Measurements from ENCODE around the gene DTNB.

The DTNB gene

GRCh38 chr2:25335204-25335603 lies 338.2 kb downstream of the DTNB start:
- no peak for DNase-seq

DNA sequence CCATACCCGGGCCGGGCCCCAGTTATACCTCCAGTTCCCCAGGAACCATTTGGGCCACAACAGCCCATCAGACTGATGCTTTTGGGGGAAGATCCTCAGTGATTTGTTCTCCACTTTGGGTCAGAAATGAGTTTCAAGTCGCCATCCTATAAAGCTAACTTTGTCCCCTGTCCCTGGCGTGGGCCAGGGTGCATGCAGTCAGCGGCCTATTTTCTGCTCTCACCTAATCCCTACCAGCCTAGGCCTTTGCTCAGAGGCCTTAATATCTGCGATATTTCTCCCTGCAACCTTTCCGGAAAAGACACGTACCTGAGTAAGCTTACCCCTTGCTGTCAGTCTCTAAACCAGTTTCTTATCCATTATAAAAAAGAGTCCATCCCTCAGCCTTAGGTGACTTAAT lies 338.9 kb downstream of the DTNB start:
- DNase-seq, result no peak

DNA sequence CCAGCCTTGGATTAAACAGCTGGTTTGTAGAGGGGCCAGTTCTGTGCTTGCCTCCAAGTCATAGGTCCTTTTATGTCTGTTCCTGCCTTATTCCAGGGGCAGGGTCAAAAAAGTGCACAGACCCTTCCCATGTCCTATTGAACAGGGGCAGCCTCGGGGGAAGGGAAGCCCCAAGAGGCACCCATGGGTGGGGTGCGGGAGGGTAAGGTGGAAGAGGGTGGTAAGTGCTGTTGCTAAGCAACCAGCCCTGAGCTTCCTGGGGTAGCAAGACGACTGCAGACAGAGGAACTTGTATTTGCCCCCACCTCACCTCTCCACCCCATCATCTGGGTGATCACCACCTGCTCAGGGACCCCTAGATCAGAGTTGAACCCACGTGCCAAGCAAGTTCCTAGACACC lies 339.4 kb downstream of the DTNB start:
- no peak for DNase-seq

GRCh38 chr2:25332571-25332970 lies 340.8 kb downstream of the DTNB start:
- no peak for DNase-seq

GRCh38 chr2:25331686-25332365 lies 341.6 kb downstream of the DTNB start:
- DNase-seq, result peak; percentile 73

DNA sequence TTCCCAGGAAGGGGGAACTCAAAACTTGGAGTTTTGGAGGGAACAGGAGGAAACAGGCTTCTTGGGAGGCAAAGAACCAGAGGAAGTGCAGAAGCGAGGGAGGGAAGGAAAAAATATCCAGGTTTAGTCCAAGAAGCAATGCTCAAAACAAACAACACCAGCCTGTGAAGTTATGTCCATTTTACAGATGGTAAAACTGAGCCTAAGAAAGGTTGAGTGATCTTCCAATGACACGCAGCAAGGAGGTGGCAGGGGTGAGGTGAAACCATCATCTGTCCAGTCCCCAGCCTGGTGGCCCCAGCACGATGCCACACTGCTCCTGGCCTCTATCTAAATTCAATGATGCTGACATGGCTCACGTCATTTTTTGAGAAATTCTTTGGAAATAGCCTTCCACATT lies 342.4 kb downstream of the DTNB start:
- DNase-seq, result no peak

- no peak for DNase-seq
These were observed 343.1 kb downstream of the DTNB start for GRCh38 chr2:25330273-25330672.

DNA sequence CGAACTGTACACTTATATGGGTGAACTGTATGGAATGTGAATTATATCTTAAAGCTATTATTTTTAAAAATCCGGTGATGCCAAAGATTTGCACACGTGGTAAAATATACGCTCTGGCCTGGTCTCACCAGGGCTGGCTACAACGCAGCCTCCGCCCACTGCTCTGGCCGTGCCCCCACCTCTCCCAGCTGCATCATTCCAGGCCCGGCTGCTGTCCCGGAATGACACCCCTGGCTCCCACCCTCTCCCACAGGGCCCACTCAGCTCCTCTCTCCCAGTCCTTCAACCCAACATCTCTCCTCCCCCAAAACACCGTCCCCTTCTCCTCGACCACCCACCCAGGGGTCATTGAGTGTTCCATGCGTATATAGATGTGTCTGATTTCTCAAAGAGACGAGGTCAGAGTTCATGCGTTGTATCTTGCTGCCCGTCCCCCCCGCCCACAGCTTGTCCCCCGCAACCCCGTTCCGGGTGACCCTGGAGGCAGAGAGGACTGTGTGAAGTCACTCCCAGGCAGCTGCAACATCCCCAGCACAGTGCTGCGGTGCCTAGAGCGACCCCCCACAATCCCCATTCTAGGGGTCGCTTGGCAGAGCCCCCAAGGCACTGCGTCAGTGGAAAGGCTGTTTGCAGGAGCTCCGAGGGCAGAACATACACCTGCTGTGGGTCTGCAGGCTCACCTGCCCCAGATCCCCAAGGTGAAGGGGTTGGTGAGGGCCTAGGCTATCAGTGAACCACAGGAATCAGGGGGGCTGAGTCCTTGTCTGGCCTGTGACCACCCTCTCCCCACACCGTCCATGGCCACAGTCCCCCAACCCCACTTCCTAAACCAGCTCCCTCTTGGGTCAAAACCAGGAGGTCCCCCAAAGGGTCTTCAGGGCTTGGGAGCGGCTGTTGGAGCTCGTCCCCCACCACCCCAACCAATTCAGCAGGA lies 345.0 kb downstream of the DTNB start:
- no peak for DNase-seq
